ENCODE results near the gene MYZAP.

MYZAP gene

DNA sequence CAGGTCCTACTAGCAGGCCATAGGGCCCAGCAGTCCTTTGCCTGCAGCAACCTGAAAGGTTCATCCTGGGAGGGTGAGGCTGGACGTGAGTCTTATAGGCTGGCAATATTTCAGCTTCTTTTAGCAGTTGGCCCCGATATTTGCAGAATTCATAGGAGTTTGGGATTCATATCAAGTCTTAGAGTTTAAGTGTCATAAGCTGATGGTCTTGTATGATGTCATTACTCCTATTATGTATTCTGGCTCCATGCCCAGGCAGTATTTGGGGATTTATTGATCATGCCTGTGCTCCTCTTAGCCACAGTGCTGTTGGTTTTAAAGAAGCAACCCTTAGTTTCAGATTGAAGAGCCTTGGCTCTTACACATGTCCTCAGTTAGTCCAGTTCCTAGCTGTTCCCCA, 73.5 kb downstream of the MYZAP start:
- H3K4me1 ChIP-seq (ENCODE audit: control insufficient read depth in 2 of 2, insufficient read depth in 2 of 2, low read length in 2 of 2) = peaks cover 11 to 20% of the 10 kb centered on the region in 2 donors
- no peak overlapping the region for H3K4me3 ChIP-seq (ENCODE audit: low read length in 2 of 2)
- H3K36me3 ChIP-seq (ENCODE audit: control insufficient read depth in 2 of 2, insufficient read depth in 2 of 2, low read length in 2 of 2) = no peaks in the 10 kb centered on the region
- H3K27me3 ChIP-seq (ENCODE audit: control insufficient read depth in 2 of 2, insufficient read depth in 2 of 2, low read length in 2 of 2) = no peaks in the 10 kb centered on the region
- no peak overlapping the region for H3K27ac ChIP-seq (ENCODE audit: low read depth in 2 of 2, low read length in 2 of 2)
- no peaks in the 10 kb centered on the region for H3K9me3 ChIP-seq (ENCODE audit: control insufficient read depth in 2 of 2, low read length in 2 of 2)
- no peak overlapping the region for H3K9ac ChIP-seq (ENCODE audit: low read depth in 1 of 2, low read length in 2 of 2)

DNA sequence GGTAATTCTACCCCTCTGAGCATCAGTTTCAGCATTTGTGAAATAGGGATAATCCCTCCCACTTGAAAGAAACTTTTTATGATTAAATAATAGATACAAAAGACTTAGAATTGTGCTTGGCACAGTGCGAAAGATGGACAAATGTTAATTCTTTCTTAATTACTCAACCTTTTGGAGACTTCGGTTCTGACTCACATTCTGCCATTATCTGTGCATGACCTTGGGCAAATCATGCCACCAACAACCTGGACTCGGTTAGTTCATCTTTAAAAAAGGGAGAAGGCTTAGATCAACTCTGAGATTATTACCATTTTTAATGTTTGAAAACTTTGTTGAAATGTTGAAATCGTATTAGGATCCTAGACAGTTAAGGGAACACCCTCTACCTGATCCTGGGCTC, 74.2 kb downstream of the MYZAP start:
- Histone ChIP-seq H3K27ac (ENCODE audit: low read depth in 2 of 2, low read length in 2 of 2) (no peak overlapping the region), H3K4me3 (ENCODE audit: low read length in 2 of 2) (no peak overlapping the region), H3K4me1 (ENCODE audit: control insufficient read depth in 2 of 2, insufficient read depth in 2 of 2, low read length in 2 of 2) (peaks cover 11 to 20% of the 10 kb centered on the region in 2 donors), H3K36me3 (ENCODE audit: control insufficient read depth in 2 of 2, insufficient read depth in 2 of 2, low read length in 2 of 2) (no peaks in the 10 kb centered on the region), H3K9me3 (ENCODE audit: control insufficient read depth in 2 of 2, low read length in 2 of 2) (no peaks in the 10 kb centered on the region), H3K27me3 (ENCODE audit: control insufficient read depth in 2 of 2, insufficient read depth in 2 of 2, low read length in 2 of 2) (no peaks in the 10 kb centered on the region), H3K9ac (ENCODE audit: low read depth in 1 of 2, low read length in 2 of 2) (no peak overlapping the region)

DNA sequence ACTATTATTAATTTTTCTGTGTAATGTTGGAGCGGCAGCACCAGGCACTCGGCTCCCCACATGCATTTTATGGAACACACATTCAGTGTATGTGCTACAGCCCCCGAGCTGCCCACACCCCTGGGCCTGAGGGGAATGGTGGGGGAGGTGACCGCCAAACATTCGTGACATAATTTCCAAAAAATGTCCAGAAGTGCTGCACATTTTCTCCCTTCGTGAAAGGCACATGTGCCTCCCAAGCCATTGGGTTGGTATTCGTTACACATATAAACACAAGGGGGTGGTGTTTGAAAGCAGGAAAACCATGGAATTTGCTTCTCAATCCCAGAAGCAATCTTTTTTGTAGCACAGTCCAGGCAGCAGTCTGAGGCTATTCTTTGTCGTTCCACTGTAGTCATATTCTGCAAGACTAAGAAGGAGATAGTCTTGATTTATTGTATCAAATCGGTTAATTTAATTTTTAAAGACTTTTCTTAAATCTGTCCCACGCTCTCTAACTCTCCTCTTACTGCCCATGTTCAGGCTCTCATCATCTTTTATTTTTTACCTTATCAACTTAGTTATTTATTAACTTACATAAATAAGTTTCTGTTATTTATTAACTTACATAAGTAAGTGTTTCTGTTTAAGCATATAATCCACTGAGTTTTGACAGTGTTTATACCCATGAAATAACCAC, 75.6 kb downstream of the MYZAP start:
- peaks cover 11 to 15% of the 10 kb centered on the region in 2 donors for H3K4me1 ChIP-seq (ENCODE audit: control insufficient read depth in 2 of 2, insufficient read depth in 2 of 2, low read length in 2 of 2)
- H3K9ac ChIP-seq (ENCODE audit: low read depth in 1 of 2, low read length in 2 of 2) = peak overlapping the region; percentile 9 to 45
- H3K27ac ChIP-seq (ENCODE audit: low read depth in 2 of 2, low read length in 2 of 2) = peak overlapping the region; percentile 21 to 25
- H3K36me3 ChIP-seq (ENCODE audit: control insufficient read depth in 2 of 2, insufficient read depth in 2 of 2, low read length in 2 of 2) = no peaks in the 10 kb centered on the region
- H3K4me3 ChIP-seq (ENCODE audit: low read length in 2 of 2) = peak overlapping the region in 1 of 2 donors; percentile 34
- no peaks in the 10 kb centered on the region for H3K27me3 ChIP-seq (ENCODE audit: control insufficient read depth in 2 of 2, insufficient read depth in 2 of 2, low read length in 2 of 2)
- H3K9me3 ChIP-seq (ENCODE audit: control insufficient read depth in 2 of 2, low read length in 2 of 2) = no peaks in the 10 kb centered on the region

GRCh38 chr15:57668016-57668415, 76.3 kb downstream of the MYZAP start:
- Histone ChIP-seq H3K4me1 (ENCODE audit: control insufficient read depth in 2 of 2, insufficient read depth in 2 of 2, low read length in 2 of 2) (peaks cover 6 to 8% of the 10 kb centered on the region in 2 donors), H3K9me3 (ENCODE audit: control insufficient read depth in 2 of 2, low read length in 2 of 2) (no peaks in the 10 kb centered on the region), H3K4me3 (ENCODE audit: low read length in 2 of 2) (peak overlapping the region; percentile 4 to 10), H3K27ac (ENCODE audit: low read depth in 2 of 2, low read length in 2 of 2) (no peak overlapping the region), H3K27me3 (ENCODE audit: control insufficient read depth in 2 of 2, insufficient read depth in 2 of 2, low read length in 2 of 2) (no peaks in the 10 kb centered on the region), H3K36me3 (ENCODE audit: control insufficient read depth in 2 of 2, insufficient read depth in 2 of 2, low read length in 2 of 2) (no peaks in the 10 kb centered on the region), H3K9ac (ENCODE audit: low read depth in 1 of 2, low read length in 2 of 2) (no peak overlapping the region)

DNA sequence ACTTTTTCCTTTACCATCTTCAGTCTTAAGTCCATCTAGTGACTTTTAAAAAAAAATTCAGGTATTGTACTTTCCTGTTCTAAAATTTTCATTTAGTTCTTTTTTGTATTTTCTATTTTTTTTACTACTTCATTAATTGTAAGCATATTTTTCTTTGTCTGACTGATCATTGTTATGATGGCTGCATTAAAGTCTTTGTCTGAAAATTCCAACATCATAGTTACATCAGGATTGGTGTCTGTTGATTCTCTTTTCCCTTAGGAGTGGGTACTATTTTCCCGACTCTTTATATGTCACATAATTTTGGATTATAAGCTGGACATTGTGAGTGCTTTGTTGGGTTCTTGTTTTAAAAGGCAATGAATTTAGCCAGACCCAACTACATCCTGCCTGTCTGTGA, 79.9 kb downstream of the MYZAP start:
- Histone ChIP-seq H3K27me3 (ENCODE audit: control insufficient read depth in 2 of 2, insufficient read depth in 2 of 2, low read length in 2 of 2) (no peaks in the 10 kb centered on the region), H3K27ac (ENCODE audit: low read depth in 2 of 2, low read length in 2 of 2) (no peak overlapping the region), H3K36me3 (ENCODE audit: control insufficient read depth in 2 of 2, insufficient read depth in 2 of 2, low read length in 2 of 2) (peaks cover 0 to 3% of the 10 kb centered on the region in 2 donors), H3K9me3 (ENCODE audit: control insufficient read depth in 2 of 2, low read length in 2 of 2) (no peaks in the 10 kb centered on the region), H3K9ac (ENCODE audit: low read depth in 1 of 2, low read length in 2 of 2) (no peak overlapping the region), H3K4me1 (ENCODE audit: control insufficient read depth in 2 of 2, insufficient read depth in 2 of 2, low read length in 2 of 2) (peaks cover 4 to 8% of the 10 kb centered on the region in 2 donors), H3K4me3 (ENCODE audit: low read length in 2 of 2) (no peak overlapping the region)

DNA sequence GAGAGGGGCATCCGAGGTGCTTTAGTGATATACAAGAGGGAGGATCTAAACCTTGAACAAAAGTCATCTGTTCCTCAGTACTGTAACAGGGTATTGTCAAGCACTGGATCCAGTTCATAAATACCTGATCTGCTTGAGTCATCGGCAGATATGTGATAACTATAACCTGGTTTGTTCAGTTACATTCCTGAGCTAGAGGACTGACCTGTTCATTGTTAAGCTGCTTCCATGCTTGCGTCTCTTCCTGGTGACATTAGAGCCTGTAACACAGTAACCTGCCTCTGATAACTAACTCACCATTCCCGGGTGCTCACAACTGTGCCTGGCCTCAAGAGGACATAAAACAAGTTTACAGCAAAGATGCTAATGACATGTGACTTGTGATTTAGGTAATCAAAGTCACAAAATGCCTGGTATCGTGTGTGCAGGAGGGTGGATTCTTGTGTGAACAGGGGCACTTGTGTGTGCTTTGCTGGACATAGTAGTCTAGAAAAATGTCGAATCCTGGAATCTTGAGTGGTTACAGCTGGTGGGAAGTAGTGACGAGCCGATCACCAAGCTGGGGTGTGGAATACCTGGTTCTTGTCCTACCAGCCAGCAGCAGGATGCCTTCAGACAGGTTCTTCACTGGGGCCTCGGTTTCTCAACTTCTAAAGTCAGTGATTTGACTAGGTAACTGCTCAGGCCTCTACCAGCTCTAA, 83.9 kb downstream of the MYZAP start:
- Histone ChIP-seq H3K9ac (ENCODE audit: low read depth in 1 of 2, low read length in 2 of 2) (no peak overlapping the region), H3K4me1 (ENCODE audit: control insufficient read depth in 2 of 2, insufficient read depth in 2 of 2, low read length in 2 of 2) (no peaks in the 10 kb centered on the region), H3K4me3 (ENCODE audit: low read length in 2 of 2) (no peak overlapping the region), H3K9me3 (ENCODE audit: control insufficient read depth in 2 of 2, low read length in 2 of 2) (no peaks in the 10 kb centered on the region), H3K27me3 (ENCODE audit: control insufficient read depth in 2 of 2, insufficient read depth in 2 of 2, low read length in 2 of 2) (no peaks in the 10 kb centered on the region), H3K27ac (ENCODE audit: low read depth in 2 of 2, low read length in 2 of 2) (no peak overlapping the region), H3K36me3 (ENCODE audit: control insufficient read depth in 2 of 2, insufficient read depth in 2 of 2, low read length in 2 of 2) (peaks cover 0 to 3% of the 10 kb centered on the region in 2 donors)

DNA sequence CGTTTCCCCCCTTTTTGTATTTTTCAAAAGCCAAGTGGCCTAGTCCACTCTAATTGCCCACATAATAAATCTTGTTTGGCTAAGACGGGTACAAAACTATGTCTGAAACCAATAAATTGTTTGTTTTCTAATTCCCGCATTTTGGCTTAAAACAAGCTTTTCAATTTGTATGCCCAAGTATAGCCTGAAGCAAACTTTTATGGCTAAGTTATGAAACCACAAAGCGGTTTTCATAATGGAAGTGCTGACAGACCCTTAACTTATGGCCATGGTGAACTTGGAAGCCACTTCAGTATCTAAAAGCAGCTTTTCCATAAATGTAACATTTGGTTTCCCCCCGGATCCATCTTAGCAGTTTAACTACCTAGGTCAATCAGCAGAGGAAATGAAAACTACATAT, 84.9 kb downstream of the MYZAP start:
- Histone ChIP-seq H3K27me3 (ENCODE audit: control insufficient read depth in 2 of 2, insufficient read depth in 2 of 2, low read length in 2 of 2) (no peaks in the 10 kb centered on the region), H3K9me3 (ENCODE audit: control insufficient read depth in 2 of 2, low read length in 2 of 2) (no peaks in the 10 kb centered on the region), H3K4me1 (ENCODE audit: control insufficient read depth in 2 of 2, insufficient read depth in 2 of 2, low read length in 2 of 2) (no peaks in the 10 kb centered on the region), H3K27ac (ENCODE audit: low read depth in 2 of 2, low read length in 2 of 2) (no peak overlapping the region), H3K36me3 (ENCODE audit: control insufficient read depth in 2 of 2, insufficient read depth in 2 of 2, low read length in 2 of 2) (peaks cover 0 to 3% of the 10 kb centered on the region in 2 donors), H3K9ac (ENCODE audit: low read depth in 1 of 2, low read length in 2 of 2) (no peak overlapping the region), H3K4me3 (ENCODE audit: low read length in 2 of 2) (no peak overlapping the region)

- Histone ChIP-seq H3K4me1 (ENCODE audit: control insufficient read depth in 2 of 2, insufficient read depth in 2 of 2, low read length in 2 of 2) (no peaks in the 10 kb centered on the region), H3K9me3 (ENCODE audit: control insufficient read depth in 2 of 2, low read length in 2 of 2) (no peaks in the 10 kb centered on the region), H3K9ac (ENCODE audit: low read depth in 1 of 2, low read length in 2 of 2) (no peak overlapping the region), H3K36me3 (ENCODE audit: control insufficient read depth in 2 of 2, insufficient read depth in 2 of 2, low read length in 2 of 2) (peaks cover 0 to 3% of the 10 kb centered on the region in 2 donors), H3K27me3 (ENCODE audit: control insufficient read depth in 2 of 2, insufficient read depth in 2 of 2, low read length in 2 of 2) (no peaks in the 10 kb centered on the region), H3K4me3 (ENCODE audit: low read length in 2 of 2) (no peak overlapping the region), H3K27ac (ENCODE audit: low read depth in 2 of 2, low read length in 2 of 2) (no peak overlapping the region)
Measured at GRCh38 chr15:57677204-57677603, 85.5 kb downstream of the MYZAP start.

DNA sequence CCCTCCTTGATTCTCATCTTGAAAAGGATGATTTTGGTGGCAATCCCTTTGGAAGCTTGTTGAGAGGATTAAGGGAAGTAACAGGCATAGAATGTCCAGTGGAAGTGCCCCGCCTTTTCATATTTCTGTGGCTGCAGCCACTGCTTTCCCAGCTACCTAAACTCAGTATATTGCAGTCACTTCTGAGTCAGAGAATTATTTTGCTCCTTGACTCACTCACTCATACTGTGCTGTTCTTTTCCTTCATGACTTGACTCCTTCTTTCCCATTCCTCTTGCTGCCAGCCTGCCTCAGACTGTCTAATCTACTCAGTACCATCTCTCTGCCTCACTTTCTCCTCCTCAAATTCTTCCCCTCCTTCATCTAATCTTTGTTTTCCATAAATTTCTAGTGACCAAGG, 88.3 kb downstream of the MYZAP start:
- H3K4me1 ChIP-seq (ENCODE audit: control insufficient read depth in 2 of 2, insufficient read depth in 2 of 2, low read length in 2 of 2) = no peaks in the 10 kb centered on the region
- H3K27ac ChIP-seq (ENCODE audit: low read depth in 2 of 2, low read length in 2 of 2) = no peak overlapping the region
- no peak overlapping the region for H3K4me3 ChIP-seq (ENCODE audit: low read length in 2 of 2)
- peaks cover 0 to 6% of the 10 kb centered on the region in 2 donors for H3K36me3 ChIP-seq (ENCODE audit: control insufficient read depth in 2 of 2, insufficient read depth in 2 of 2, low read length in 2 of 2)
- no peaks in the 10 kb centered on the region for H3K27me3 ChIP-seq (ENCODE audit: control insufficient read depth in 2 of 2, insufficient read depth in 2 of 2, low read length in 2 of 2)
- no peak overlapping the region for H3K9ac ChIP-seq (ENCODE audit: low read depth in 1 of 2, low read length in 2 of 2)
- no peaks in the 10 kb centered on the region for H3K9me3 ChIP-seq (ENCODE audit: control insufficient read depth in 2 of 2, low read length in 2 of 2)

DNA sequence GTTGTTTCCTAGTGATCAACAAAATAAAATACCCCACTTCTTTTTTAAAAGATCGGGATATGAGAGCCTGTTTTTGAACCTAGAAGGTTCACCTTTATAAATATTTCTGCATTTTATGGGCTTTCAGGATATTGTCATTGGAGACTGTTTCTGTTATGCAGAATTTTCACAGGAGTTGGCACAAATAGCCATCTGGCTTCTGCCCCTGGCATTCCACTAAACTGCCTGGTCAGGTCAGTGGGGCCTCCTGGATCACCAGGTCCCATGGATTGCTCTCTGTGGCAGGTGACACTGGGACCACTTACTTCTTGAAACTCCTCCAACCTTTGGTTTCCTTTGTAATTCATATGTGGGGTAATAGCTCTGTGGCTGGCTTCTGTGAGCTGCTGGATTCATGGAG, 89.3 kb downstream of the MYZAP start:
- Histone ChIP-seq H3K27me3 (ENCODE audit: control insufficient read depth in 2 of 2, insufficient read depth in 2 of 2, low read length in 2 of 2) (no peaks in the 10 kb centered on the region), H3K4me3 (ENCODE audit: low read length in 2 of 2) (no peak overlapping the region), H3K4me1 (ENCODE audit: control insufficient read depth in 2 of 2, insufficient read depth in 2 of 2, low read length in 2 of 2) (no peaks in the 10 kb centered on the region), H3K9ac (ENCODE audit: low read depth in 1 of 2, low read length in 2 of 2) (no peak overlapping the region), H3K9me3 (ENCODE audit: control insufficient read depth in 2 of 2, low read length in 2 of 2) (no peaks in the 10 kb centered on the region), H3K36me3 (ENCODE audit: control insufficient read depth in 2 of 2, insufficient read depth in 2 of 2, low read length in 2 of 2) (peaks cover 0 to 3% of the 10 kb centered on the region in 2 donors), H3K27ac (ENCODE audit: low read depth in 2 of 2, low read length in 2 of 2) (no peak overlapping the region)

Data from mucosa of rectum (tissue), 2 donors.